ENCODE data around the gene RNF151. TPM values are rescaled to one million over a fixed set of nuclear protein-coding genes. Genes with fewer than 3 reads are reported as not detected.
A peak's percentile ranks its signal among the peaks of the same experiment; 100 is the strongest.

Gene RNF151
- total RNA-seq, 1 experiment from 2014 or later: not detected

DNA sequence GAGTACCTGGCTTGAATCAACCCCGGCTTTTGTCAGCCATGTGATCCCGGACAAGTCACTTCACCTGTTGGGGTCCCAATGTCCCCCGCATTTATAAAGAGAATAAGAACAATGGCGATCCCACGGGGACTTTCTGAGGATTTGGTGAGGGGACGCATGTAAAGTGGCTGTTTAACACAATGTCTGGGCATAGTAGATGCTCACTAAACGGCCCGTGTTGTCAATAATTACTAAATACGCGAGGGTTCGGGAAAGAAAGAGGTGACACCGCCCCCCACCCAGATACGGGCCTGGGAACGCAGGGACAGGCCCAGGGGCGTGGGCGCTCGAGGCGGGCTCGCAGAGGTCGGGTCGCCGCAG lies 24.9 kb downstream of the RNF151 start:
- DNase-seq (ENCODE audit: low read depth): no peak

DNA sequence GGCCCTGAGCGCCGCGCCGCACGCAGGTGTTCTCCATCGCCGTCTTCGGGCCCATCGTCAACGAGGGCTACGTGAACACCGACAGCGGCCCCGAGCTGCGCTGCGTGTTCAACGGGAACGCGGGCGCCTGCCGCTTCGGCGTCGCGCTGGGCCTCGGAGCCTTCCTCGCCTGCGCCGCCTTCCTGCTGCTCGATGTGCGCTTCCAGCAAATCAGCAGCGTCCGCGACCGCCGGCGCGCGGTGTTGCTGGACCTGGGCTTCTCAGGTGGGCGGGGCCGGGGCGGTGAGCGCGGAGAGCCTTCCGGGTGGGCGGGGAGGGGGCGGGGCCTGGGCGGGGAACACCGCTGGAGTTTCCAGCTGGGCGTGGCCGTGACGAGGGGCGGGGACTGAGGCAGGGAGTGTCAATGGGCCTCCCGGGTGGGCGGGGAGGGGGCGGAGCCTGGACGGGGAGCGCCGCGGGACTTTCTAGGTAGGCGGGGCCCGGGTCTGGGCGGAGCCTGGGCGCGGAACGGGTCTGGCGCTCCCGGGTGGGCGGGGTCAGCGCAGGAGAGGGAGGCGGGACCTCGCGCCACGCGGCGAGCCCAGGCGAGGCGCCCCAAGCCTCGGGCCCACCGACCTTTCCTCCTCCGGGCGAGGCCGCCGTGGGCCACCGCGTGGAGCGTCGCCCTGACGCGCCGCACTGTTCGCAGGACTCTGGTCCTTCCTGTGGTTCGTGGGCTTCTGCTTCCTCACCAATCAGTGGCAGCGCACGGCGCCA lies 25.5 kb downstream of the RNF151 start:
- peak; percentile 50 for DNase-seq (ENCODE audit: low read depth)

DNA sequence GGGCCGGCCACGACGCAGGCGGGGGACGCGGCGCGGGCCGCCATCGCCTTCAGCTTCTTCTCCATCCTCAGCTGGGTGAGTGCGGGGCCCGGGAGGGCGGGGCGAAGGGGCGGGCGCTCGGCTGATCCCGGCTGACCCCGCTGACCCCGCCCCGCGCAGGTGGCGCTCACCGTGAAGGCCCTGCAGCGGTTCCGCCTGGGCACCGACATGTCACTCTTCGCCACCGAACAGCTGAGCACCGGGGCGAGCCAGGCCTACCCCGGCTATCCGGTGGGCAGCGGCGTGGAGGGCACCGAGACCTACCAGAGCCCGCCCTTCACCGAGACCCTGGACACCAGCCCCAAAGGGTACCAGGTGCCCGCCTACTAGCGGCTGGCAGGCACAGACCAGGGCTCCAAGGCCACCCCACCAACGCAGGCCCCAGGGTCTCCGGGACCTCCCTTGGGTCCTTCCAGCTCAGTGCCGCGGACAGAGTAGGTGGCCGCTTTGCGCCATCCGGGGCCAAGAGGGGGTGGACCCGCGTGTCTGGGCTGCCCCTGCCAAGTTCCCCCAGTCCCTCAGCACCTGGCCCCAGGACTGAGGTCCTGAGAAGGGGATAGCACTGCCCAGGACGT lies 26.2 kb downstream of the RNF151 start:
- DNase-seq (ENCODE audit: low read depth): no peak

GRCh38 chr16:1993731-1994131 lies 27.1 kb downstream of the RNF151 start:
- DNase-seq (ENCODE audit: low read depth): peak; percentile 52

GRCh38 chr16:1997494-1998359 lies 31.1 kb downstream of the RNF151 start:
- DNase-seq (ENCODE audit: low read depth): peak; percentile 74

- no peak for DNase-seq (ENCODE audit: low read depth)
Observed at GRCh38 chr16:1998360-1998835, 31.7 kb downstream of the RNF151 start.

DNA sequence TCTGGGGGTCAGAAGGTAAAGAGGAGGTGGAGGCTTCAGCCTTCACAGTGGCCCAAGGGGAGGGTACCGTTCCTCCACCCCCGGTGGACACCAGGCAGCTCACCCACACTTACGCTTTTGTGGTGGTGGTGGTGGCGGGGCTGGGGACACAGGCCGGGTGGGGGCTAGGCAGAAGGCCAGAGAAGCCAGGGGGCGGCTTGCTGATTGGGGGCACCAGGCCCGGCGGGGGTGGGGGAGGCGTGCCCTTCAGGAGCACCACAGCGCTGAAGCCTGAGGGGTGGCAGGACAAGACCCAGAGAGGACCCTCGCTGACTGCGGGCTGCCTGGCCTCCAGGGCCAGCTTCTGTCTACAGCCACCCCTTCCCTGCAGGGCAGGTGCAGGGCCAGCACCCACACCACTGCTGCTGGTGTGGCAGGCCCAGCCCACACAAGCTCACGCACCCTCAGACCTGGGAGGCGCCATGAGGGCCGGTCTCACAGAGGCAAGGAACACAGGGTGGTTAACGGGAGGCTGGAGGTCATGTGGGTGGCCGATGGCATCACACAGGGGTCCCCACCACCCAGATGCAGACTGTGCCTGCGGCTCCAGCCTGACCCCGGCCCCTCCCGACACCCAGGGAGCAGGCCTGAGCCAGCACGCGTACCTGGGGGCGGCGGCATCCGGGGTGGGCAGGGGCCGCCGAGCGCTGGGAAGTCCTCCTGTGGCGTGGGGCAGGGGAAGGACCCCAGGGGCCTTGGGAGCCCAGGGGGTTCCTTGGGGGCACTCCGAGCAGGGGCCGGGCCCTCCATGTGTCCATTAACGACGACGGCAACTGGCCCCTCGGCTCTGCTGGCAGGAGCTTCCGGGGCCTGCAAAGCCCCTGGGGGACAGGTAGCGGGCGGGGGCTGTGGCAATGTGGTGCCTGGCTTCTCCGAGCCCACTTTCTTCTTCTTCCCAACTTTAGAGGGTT lies 32.5 kb downstream of the RNF151 start:
- DNase-seq (ENCODE audit: low read depth): no peak

GRCh38 chr16:1999866-2000514 lies 33.3 kb downstream of the RNF151 start:
- DNase-seq (ENCODE audit: low read depth): no peak

GRCh38 chr16:2001035-2001434 lies 34.4 kb downstream of the RNF151 start:
- no peak for DNase-seq (ENCODE audit: low read depth)

GRCh38 chr16:2001456-2002355 lies 35.0 kb downstream of the RNF151 start:
- no peak for DNase-seq (ENCODE audit: low read depth)

DNA sequence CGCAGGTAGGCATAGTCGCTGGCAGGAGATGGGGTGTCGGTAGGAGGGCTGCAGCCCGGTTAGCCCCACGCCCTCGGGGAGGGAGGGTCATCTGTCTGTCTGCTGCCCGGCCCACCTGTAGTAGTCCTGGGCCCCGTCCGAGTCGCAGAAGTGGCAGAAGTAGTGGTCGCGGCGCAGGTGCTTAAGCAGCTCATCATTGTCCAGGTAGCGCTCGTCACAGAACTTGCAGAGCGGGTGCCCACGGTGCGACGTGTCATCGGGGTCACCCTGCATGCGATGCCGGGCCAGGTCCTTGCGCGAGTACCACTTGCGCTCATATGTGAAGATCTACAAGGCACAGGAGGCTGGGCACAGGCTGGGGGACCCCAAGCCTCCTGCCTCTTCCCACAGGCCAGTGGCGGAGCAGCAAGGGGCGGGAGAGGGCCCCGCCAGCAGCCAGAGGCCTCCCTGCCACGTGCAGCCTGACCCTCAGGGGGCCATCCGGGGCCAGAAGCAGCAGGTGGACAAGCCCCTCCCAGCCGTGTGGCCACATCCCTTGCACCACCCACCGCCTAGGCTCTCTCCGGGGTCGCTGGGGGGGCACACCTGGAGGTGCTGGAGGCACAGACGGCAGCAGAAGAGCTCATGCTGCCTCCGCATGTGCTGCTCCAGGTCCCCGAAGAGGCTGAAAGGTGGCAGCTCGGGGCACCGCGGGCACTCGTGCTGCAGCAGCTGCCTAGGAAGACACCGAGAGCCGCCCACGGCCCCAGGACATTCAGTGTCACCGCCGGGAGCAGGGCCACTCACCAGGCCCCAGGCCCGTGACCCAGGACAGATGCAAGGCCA lies 36.0 kb downstream of the RNF151 start:
- no peak for DNase-seq (ENCODE audit: low read depth)

GRCh38 chr16:2003231-2003826 lies 36.7 kb downstream of the RNF151 start:
- no peak for DNase-seq (ENCODE audit: low read depth)

- peak; percentile 51 for DNase-seq (ENCODE audit: low read depth)
Observed at GRCh38 chr16:2003827-2004641, 37.4 kb downstream of the RNF151 start.

GRCh38 chr16:2004795-2005517 lies 38.3 kb downstream of the RNF151 start:
- DNase-seq (ENCODE audit: low read depth): no peak

- no peak for DNase-seq (ENCODE audit: low read depth)
Observed at GRCh38 chr16:2005646-2006045, 39.0 kb downstream of the RNF151 start.

GRCh38 chr16:2006317-2006716 lies 39.7 kb downstream of the RNF151 start:
- no peak for DNase-seq (ENCODE audit: low read depth)
